22Rv1 (cell line): Measurements from ENCODE around the gene TCF4.

Source experiments
- CTCF ChIP-seq: fragments of 450-650 bp; IDR thresholded peaks from 2 replicates; pipeline ENCODE4 v1.5.1; 2017; ENCODE audit warnings: mild to moderate bottlenecking
- ZFX ChIP-seq: fragments of 450-650 bp; IDR thresholded peaks from 2 replicates; pipeline ENCODE4 v1.6.1; 2017; ENCODE audit warnings: antibody characterized with exemption, borderline replicate concordance

GRCh38 chr18:55195863-55196262 is 392.1 kb downstream of the TCF4 start:
- TF ChIP-seq CTCF (no peak), ZFX (no peak)
